ENCODE measurements around the gene GPR37.

GPR37 gene

DNA sequence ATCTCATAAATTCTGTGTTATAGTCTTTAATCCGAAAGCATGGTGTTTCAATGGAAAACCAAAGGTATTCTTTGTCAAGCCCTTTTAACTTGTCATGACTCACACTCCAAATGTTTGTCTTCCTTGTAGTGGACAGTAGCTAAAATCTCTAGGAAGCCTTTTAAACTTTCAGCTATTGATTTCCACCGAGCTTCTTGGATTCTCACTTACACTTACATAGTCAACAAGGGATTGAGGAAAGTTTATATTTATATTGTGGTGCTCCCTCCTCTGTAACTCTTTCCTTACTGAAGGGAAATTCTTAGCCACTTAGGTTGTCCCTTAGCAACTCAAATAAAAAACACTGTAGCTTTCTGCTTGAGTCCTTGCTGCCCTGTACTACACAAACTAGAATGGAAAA lies 31.2 kb upstream of the GPR37 start:
- H3K9me3 ChIP-seq (ENCODE audit: control insufficient read depth in 1 of 2, low read length in 2 of 2), result no peaks in the 10 kb centered on the region
- H3K9ac ChIP-seq (ENCODE audit: low read depth in 1 of 2, low read length in 2 of 2), result no peak overlapping the region
- H3K27ac ChIP-seq (ENCODE audit: low read depth, low read length), result no peak overlapping the region
- no peaks in the 10 kb centered on the region for H3K36me3 ChIP-seq (ENCODE audit: control insufficient read depth in 1 of 2, insufficient read depth in 2 of 2, low read length in 2 of 2)
- H3K4me3 ChIP-seq (ENCODE audit: low read depth in 1 of 2, low read length in 2 of 2), result no peak overlapping the region
- no peaks in the 10 kb centered on the region for H3K4me1 ChIP-seq (ENCODE audit: control insufficient read depth in 1 of 2, insufficient read depth in 2 of 2, low read length in 2 of 2)
- no peaks in the 10 kb centered on the region for H3K27me3 ChIP-seq (ENCODE audit: control insufficient read depth in 1 of 2, insufficient read depth in 2 of 2, low read length in 2 of 2)

DNA sequence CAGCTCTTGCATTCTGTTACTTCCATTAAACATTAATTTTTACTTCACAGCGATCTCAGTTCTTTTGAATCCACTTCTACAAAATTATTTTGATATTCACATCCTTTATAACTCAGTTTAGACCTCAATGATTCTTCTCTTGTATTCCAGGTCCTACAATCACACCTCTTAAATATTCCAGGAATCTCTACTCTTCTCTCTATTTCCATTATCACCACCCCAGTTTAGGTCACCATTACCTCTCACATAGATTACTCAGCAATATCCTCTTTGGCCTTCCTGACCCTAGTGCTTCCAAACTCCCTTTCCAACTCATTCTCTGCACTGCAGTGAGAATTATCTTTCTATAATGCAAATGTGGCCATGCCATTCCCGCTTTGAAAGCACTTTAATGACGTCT lies 27.1 kb upstream of the GPR37 start:
- Histone ChIP-seq H3K36me3 (ENCODE audit: control insufficient read depth in 1 of 2, insufficient read depth in 2 of 2, low read length in 2 of 2) (no peaks in the 10 kb centered on the region), H3K4me1 (ENCODE audit: control insufficient read depth in 1 of 2, insufficient read depth in 2 of 2, low read length in 2 of 2) (no peaks in the 10 kb centered on the region), H3K27me3 (ENCODE audit: control insufficient read depth in 1 of 2, insufficient read depth in 2 of 2, low read length in 2 of 2) (no peaks in the 10 kb centered on the region), H3K4me3 (ENCODE audit: low read depth in 1 of 2, low read length in 2 of 2) (no peak overlapping the region), H3K9ac (ENCODE audit: low read depth in 1 of 2, low read length in 2 of 2) (no peak overlapping the region), H3K27ac (ENCODE audit: low read depth, low read length) (no peak overlapping the region), H3K9me3 (ENCODE audit: control insufficient read depth in 1 of 2, low read length in 2 of 2) (no peaks in the 10 kb centered on the region)

DNA sequence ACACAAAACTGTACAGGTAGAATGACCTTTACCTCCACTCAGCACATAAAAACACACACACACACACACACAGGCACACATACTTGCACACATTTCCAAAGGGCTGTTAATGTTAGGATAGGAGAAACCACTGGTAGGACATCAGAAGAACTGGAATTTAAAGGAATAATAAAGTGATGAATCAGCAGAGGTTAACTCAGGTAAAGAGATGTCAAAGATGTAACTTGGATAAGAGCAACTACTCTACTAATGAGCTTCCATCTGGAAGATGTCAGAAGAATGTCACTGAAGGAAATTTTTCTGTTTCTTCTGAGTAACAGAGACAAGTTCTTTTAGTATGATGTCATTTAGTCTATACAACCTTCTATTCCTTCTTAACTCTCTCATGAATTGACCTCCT lies 26.4 kb upstream of the GPR37 start:
- Histone ChIP-seq H3K27me3 (ENCODE audit: control insufficient read depth in 1 of 2, insufficient read depth in 2 of 2, low read length in 2 of 2) (no peaks in the 10 kb centered on the region), H3K9me3 (ENCODE audit: control insufficient read depth in 1 of 2, low read length in 2 of 2) (no peaks in the 10 kb centered on the region), H3K4me1 (ENCODE audit: control insufficient read depth in 1 of 2, insufficient read depth in 2 of 2, low read length in 2 of 2) (no peaks in the 10 kb centered on the region), H3K4me3 (ENCODE audit: low read depth in 1 of 2, low read length in 2 of 2) (no peak overlapping the region), H3K36me3 (ENCODE audit: control insufficient read depth in 1 of 2, insufficient read depth in 2 of 2, low read length in 2 of 2) (no peaks in the 10 kb centered on the region), H3K27ac (ENCODE audit: low read depth, low read length) (no peak overlapping the region), H3K9ac (ENCODE audit: low read depth in 1 of 2, low read length in 2 of 2) (no peak overlapping the region)

DNA sequence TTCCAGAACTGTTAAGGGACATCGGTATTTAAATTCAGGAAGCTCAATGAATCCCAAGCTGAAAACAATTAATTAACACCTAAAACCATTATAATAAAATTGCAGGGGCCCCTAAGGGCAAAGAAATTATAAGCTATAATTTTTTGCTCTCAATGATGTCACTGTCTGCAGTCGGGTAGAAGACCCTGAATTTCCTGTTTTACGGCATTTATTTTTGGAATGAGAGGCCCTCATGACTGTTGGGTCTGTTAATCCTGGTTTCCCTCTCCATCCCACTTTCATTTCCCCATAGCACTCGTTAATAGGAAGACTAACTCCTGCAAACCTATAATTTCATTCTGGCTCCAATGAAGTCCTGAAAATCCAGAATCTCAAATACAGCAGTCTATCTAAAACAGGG lies 25.8 kb upstream of the GPR37 start:
- Histone ChIP-seq H3K4me3 (ENCODE audit: low read depth in 1 of 2, low read length in 2 of 2) (no peak overlapping the region), H3K9ac (ENCODE audit: low read depth in 1 of 2, low read length in 2 of 2) (no peak overlapping the region), H3K4me1 (ENCODE audit: control insufficient read depth in 1 of 2, insufficient read depth in 2 of 2, low read length in 2 of 2) (no peaks in the 10 kb centered on the region), H3K9me3 (ENCODE audit: control insufficient read depth in 1 of 2, low read length in 2 of 2) (no peaks in the 10 kb centered on the region), H3K36me3 (ENCODE audit: control insufficient read depth in 1 of 2, insufficient read depth in 2 of 2, low read length in 2 of 2) (no peaks in the 10 kb centered on the region), H3K27me3 (ENCODE audit: control insufficient read depth in 1 of 2, insufficient read depth in 2 of 2, low read length in 2 of 2) (no peaks in the 10 kb centered on the region), H3K27ac (ENCODE audit: low read depth, low read length) (no peak overlapping the region)

DNA sequence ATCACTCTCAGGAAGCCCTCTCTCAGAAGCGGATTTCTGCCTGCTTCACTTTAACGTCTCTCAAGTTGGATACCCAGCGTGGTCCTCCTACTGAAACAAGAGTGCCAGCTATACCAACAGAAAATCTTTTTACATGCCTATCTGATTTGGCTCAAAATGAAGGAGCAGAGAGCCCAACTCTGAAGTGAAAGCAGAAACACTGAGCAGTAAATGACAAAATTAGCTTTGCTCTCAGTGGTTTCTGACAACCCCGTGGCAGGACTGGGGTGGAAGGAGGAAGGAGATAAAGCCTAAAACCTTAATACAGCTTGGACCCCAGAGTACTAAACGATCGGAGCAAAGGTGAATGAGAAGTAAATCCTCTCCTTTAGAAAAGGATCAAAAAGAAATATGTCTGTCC lies 25.1 kb upstream of the GPR37 start:
- no peaks in the 10 kb centered on the region for H3K4me1 ChIP-seq (ENCODE audit: control insufficient read depth in 1 of 2, insufficient read depth in 2 of 2, low read length in 2 of 2)
- no peak overlapping the region for H3K4me3 ChIP-seq (ENCODE audit: low read depth in 1 of 2, low read length in 2 of 2)
- no peak overlapping the region for H3K9ac ChIP-seq (ENCODE audit: low read depth in 1 of 2, low read length in 2 of 2)
- no peaks in the 10 kb centered on the region for H3K9me3 ChIP-seq (ENCODE audit: control insufficient read depth in 1 of 2, low read length in 2 of 2)
- no peaks in the 10 kb centered on the region for H3K36me3 ChIP-seq (ENCODE audit: control insufficient read depth in 1 of 2, insufficient read depth in 2 of 2, low read length in 2 of 2)
- H3K27ac ChIP-seq (ENCODE audit: low read depth, low read length), result no peak overlapping the region
- no peaks in the 10 kb centered on the region for H3K27me3 ChIP-seq (ENCODE audit: control insufficient read depth in 1 of 2, insufficient read depth in 2 of 2, low read length in 2 of 2)

DNA sequence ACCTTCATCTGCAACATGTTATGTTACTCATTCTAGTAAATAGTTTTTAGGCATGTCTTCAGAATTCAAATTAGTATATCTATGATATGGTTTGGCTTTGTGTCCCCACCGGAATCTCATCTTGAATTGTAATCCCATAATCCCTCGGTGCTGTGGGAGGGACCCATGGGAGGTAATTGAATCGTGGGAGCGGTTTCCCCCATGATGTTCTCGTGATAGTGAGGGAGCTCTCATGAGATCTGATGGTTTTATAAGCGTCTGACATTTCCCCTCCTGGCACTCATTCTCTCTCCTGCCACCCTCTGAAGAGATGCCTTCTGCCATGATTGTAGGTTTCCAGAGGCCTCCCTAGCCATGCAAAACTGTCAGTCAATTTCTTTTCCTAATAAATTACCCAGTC lies 20.4 kb upstream of the GPR37 start:
- Histone ChIP-seq H3K4me3 (ENCODE audit: low read depth in 1 of 2, low read length in 2 of 2) (no peak overlapping the region), H3K27ac (ENCODE audit: low read depth, low read length) (no peak overlapping the region), H3K4me1 (ENCODE audit: control insufficient read depth in 1 of 2, insufficient read depth in 2 of 2, low read length in 2 of 2) (no peaks in the 10 kb centered on the region), H3K9ac (ENCODE audit: low read depth in 1 of 2, low read length in 2 of 2) (no peak overlapping the region), H3K36me3 (ENCODE audit: control insufficient read depth in 1 of 2, insufficient read depth in 2 of 2, low read length in 2 of 2) (no peaks in the 10 kb centered on the region), H3K27me3 (ENCODE audit: control insufficient read depth in 1 of 2, insufficient read depth in 2 of 2, low read length in 2 of 2) (no peaks in the 10 kb centered on the region), H3K9me3 (ENCODE audit: control insufficient read depth in 1 of 2, low read length in 2 of 2) (no peaks in the 10 kb centered on the region)

DNA sequence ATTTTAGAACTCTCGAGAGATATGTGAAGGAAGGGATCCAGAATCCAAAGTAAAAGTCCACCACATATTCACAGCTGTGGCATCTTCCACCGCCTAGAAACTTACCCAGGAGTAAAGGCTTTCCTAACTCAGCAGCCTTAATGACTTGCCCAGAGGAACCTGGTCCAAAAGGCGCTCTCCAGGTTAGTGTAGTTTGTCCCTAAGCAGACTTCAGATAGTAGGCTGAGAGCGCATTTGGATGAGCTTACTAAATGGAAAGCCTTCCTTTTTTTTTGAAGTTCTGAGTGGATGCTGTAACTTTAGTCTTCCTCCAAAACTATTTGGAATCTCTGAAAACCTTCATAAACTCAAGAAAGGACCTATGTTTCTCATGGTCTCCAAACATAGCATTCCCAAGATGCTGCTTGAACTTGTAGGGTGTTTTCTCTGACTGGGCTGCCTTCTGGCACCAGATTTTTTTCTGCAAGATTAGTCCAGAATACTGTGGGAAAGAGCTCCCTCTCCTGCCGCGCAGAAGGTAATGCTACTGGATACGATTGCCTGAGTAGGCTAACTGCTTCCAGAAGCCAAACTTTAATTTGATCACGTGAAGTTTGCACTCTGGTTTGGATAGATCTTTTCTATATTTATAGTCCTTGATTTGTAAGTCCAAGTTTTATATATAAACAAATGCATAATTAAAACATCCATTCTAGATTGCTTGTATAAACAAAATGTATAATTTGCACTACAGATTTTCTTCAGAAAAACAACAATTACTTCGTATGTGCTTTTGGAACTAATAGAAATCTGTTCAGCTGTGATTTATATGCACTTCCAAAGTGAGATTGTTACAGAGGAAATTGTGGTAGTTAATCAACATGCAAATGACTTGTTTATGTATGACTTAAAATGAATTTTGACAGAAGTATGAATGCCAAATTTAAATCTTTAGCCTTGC lies 19.6 kb upstream of the GPR37 start:
- H3K4me1 ChIP-seq (ENCODE audit: control insufficient read depth in 1 of 2, insufficient read depth in 2 of 2, low read length in 2 of 2), result no peaks in the 10 kb centered on the region
- H3K27ac ChIP-seq (ENCODE audit: low read depth, low read length), result no peak overlapping the region
- no peak overlapping the region for H3K4me3 ChIP-seq (ENCODE audit: low read depth in 1 of 2, low read length in 2 of 2)
- no peak overlapping the region for H3K9ac ChIP-seq (ENCODE audit: low read depth in 1 of 2, low read length in 2 of 2)
- H3K36me3 ChIP-seq (ENCODE audit: control insufficient read depth in 1 of 2, insufficient read depth in 2 of 2, low read length in 2 of 2), result no peaks in the 10 kb centered on the region
- no peaks in the 10 kb centered on the region for H3K9me3 ChIP-seq (ENCODE audit: control insufficient read depth in 1 of 2, low read length in 2 of 2)
- H3K27me3 ChIP-seq (ENCODE audit: control insufficient read depth in 1 of 2, insufficient read depth in 2 of 2, low read length in 2 of 2), result no peaks in the 10 kb centered on the region

DNA sequence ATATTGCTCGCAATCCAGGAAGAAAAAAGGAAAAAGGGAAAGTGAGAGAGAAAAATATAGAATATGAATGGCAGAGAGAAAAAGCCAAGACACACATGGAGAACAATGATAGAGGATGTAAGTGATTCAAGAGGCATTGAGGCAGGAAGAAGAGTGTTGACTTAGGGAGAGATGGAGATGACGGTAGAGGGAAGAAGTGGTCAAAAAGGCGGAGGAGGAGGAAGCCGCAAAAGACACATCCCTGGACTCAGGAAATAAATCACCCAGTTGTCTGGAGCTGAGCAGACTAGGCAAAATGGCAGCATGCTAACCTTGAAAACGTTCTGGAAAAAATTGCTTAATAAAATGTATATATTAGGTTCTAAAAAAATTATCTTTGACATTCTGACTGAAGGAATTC lies 17.7 kb upstream of the GPR37 start:
- H3K4me3 ChIP-seq (ENCODE audit: low read depth in 1 of 2, low read length in 2 of 2), result no peak overlapping the region
- H3K27ac ChIP-seq (ENCODE audit: low read depth, low read length), result no peak overlapping the region
- no peaks in the 10 kb centered on the region for H3K9me3 ChIP-seq (ENCODE audit: control insufficient read depth in 1 of 2, low read length in 2 of 2)
- H3K36me3 ChIP-seq (ENCODE audit: control insufficient read depth in 1 of 2, insufficient read depth in 2 of 2, low read length in 2 of 2), result no peaks in the 10 kb centered on the region
- H3K9ac ChIP-seq (ENCODE audit: low read depth in 1 of 2, low read length in 2 of 2), result no peak overlapping the region
- no peaks in the 10 kb centered on the region for H3K27me3 ChIP-seq (ENCODE audit: control insufficient read depth in 1 of 2, insufficient read depth in 2 of 2, low read length in 2 of 2)
- H3K4me1 ChIP-seq (ENCODE audit: control insufficient read depth in 1 of 2, insufficient read depth in 2 of 2, low read length in 2 of 2), result no peaks in the 10 kb centered on the region

DNA sequence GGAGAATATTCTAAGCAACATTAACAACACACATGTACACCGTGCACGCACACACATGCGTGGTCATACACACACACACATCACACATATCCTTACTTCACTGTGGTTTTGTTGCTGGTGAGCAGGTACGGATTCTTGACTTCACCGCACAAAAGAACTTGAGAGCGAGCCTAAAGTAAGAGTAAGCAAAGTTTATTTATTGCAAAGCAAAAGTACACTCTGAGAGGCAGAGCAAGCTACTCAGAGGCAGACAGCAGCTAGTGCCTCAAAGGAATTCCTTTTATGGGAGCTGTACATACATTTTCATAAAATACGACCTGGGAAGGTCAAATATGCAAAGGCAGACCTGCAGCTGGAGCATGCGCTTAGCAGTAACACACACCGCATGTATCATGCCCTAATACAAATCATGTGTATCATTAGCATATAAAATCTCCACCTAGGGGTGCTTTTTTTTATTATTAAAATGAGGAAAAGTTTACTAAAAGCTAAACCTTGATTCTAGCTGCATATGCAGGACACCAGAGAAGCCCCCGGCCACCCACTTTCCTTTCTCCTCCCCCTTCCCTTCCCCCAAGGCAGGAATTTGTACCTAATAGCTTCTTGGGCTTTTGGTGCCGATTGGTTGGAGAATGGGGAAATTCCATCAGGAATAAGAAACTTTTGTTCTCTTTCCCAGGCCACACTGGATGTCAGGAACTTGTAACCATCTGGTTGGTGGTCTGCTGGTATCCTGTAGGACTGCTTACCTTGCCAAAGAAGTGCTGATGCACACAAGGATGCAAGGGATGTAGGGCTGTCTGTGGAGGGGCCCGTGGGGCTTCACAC lies 16.5 kb upstream of the GPR37 start:
- no peaks in the 10 kb centered on the region for H3K9me3 ChIP-seq (ENCODE audit: control insufficient read depth in 1 of 2, low read length in 2 of 2)
- H3K4me1 ChIP-seq (ENCODE audit: control insufficient read depth in 1 of 2, insufficient read depth in 2 of 2, low read length in 2 of 2), result no peaks in the 10 kb centered on the region
- no peaks in the 10 kb centered on the region for H3K27me3 ChIP-seq (ENCODE audit: control insufficient read depth in 1 of 2, insufficient read depth in 2 of 2, low read length in 2 of 2)
- H3K9ac ChIP-seq (ENCODE audit: low read depth in 1 of 2, low read length in 2 of 2), result no peak overlapping the region
- H3K4me3 ChIP-seq (ENCODE audit: low read depth in 1 of 2, low read length in 2 of 2), result no peak overlapping the region
- no peak overlapping the region for H3K27ac ChIP-seq (ENCODE audit: low read depth, low read length)
- no peaks in the 10 kb centered on the region for H3K36me3 ChIP-seq (ENCODE audit: control insufficient read depth in 1 of 2, insufficient read depth in 2 of 2, low read length in 2 of 2)

DNA sequence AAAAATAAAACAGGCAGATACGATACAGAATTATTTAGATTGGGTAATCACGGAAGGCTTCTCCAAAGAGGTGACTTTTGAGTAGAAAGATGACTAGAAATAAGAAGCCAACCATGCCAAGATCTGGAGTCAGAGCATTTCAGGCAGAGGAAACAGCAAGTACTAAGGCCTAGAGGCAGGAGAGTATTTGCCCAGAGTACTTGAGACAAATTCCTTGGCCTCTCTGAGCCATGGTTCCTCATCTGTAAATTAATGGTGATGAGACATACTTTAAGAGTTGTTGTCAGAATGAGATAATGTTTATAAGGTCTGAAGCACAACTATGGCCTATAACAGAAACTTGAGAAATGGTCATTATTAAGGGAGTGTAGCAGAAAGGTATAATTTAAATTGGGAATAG lies 15.8 kb upstream of the GPR37 start:
- Histone ChIP-seq H3K27ac (ENCODE audit: low read depth, low read length) (no peak overlapping the region), H3K36me3 (ENCODE audit: control insufficient read depth in 1 of 2, insufficient read depth in 2 of 2, low read length in 2 of 2) (no peaks in the 10 kb centered on the region), H3K9me3 (ENCODE audit: control insufficient read depth in 1 of 2, low read length in 2 of 2) (no peaks in the 10 kb centered on the region), H3K9ac (ENCODE audit: low read depth in 1 of 2, low read length in 2 of 2) (no peak overlapping the region), H3K4me1 (ENCODE audit: control insufficient read depth in 1 of 2, insufficient read depth in 2 of 2, low read length in 2 of 2) (no peaks in the 10 kb centered on the region), H3K27me3 (ENCODE audit: control insufficient read depth in 1 of 2, insufficient read depth in 2 of 2, low read length in 2 of 2) (no peaks in the 10 kb centered on the region), H3K4me3 (ENCODE audit: low read depth in 1 of 2, low read length in 2 of 2) (no peak overlapping the region)
